ENCODE measurements around the gene TNFRSF12A. TPM values are rescaled to one million over a fixed set of nuclear protein-coding genes. Genes with fewer than 3 reads are reported as not detected.

TNFRSF12A gene
- polyA plus RNA-seq, 3 donors, result 23.7 to 149 (median 50.2) TPM

- 8 to 9% (median 8%) methylated on average over 42 of the region's 42 CpGs for WGBS, 3 donors
- H3K27ac ChIP-seq (ENCODE audit: low read depth, low read length), result no peak overlapping the region
Measured at GRCh38 chr16:2983706-2984136, 36.4 kb upstream of the TNFRSF12A start.

GRCh38 chr16:2985462-2985861 lies 34.7 kb upstream of the TNFRSF12A start:
- WGBS, 3 donors, result 20 to 83% (median 59%) methylated on average over 9 of the region's 9 CpGs
- no peak overlapping the region for H3K27ac ChIP-seq (ENCODE audit: low read depth, low read length)

GRCh38 chr16:2985893-2986355 lies 34.2 kb upstream of the TNFRSF12A start:
- WGBS, 3 donors, result 28 to 83% (median 72%) methylated on average over 15 of the region's 15 CpGs
- no peak overlapping the region for H3K27ac ChIP-seq (ENCODE audit: low read depth, low read length)

- no peak overlapping the region for H3K27ac ChIP-seq (ENCODE audit: low read depth, low read length)
- 79 to 85% (median 82%) methylated on average over 17 of the region's 17 CpGs for WGBS, 3 donors
Measured at GRCh38 chr16:2986623-2987188, 33.5 kb upstream of the TNFRSF12A start.

- WGBS, 3 donors, result 77 to 92% (median 84%) methylated on average over 8 to 9 of the region's 9 CpGs
- no peak overlapping the region for H3K27ac ChIP-seq (ENCODE audit: low read depth, low read length)
Measured at GRCh38 chr16:2987286-2987685, 32.9 kb upstream of the TNFRSF12A start.

GRCh38 chr16:2987833-2988232 lies 32.3 kb upstream of the TNFRSF12A start:
- no peak overlapping the region for H3K27ac ChIP-seq (ENCODE audit: low read depth, low read length)
- WGBS, 3 donors, result 66 to 69% (median 66%) methylated on average over 6 to 8 of the region's 8 CpGs

GRCh38 chr16:2988590-2989099 lies 31.5 kb upstream of the TNFRSF12A start:
- WGBS, 3 donors, result 60 to 71% (median 69%) methylated on average over 7 to 8 of the region's 8 CpGs
- H3K27ac ChIP-seq (ENCODE audit: low read depth, low read length), result no peak overlapping the region

- 65 to 80% (median 66%) methylated on average over 10 of the region's 10 CpGs for WGBS, 3 donors
- H3K27ac ChIP-seq (ENCODE audit: low read depth, low read length), result no peak overlapping the region
Measured at GRCh38 chr16:2990891-2991290, 29.3 kb upstream of the TNFRSF12A start.

- WGBS, 3 donors, result 80 to 90% (median 86%) methylated on average over 12 of the region's 12 CpGs
- H3K27ac ChIP-seq (ENCODE audit: low read depth, low read length), result no peak overlapping the region
Measured at GRCh38 chr16:2991566-2992261, 28.5 kb upstream of the TNFRSF12A start.

- H3K27ac ChIP-seq (ENCODE audit: low read depth, low read length), result no peak overlapping the region
- WGBS, 3 donors, result 71 to 88% (median 83%) methylated on average over 14 of the region's 14 CpGs
Measured at GRCh38 chr16:2992383-2993081, 27.6 kb upstream of the TNFRSF12A start.

GRCh38 chr16:2996298-2996697 lies 23.9 kb upstream of the TNFRSF12A start:
- H3K27ac ChIP-seq (ENCODE audit: low read depth, low read length), result no peak overlapping the region
- WGBS, 3 donors, result 72 to 81% (median 79%) methylated on average over 12 to 13 of the region's 13 CpGs

GRCh38 chr16:2999929-3000328 lies 20.2 kb upstream of the TNFRSF12A start:
- no peak overlapping the region for H3K27ac ChIP-seq (ENCODE audit: low read depth, low read length)
- 78 to 92% (median 80%) methylated on average over 6 of the region's 6 CpGs for WGBS, 3 donors

GRCh38 chr16:3000540-3000939 lies 19.6 kb upstream of the TNFRSF12A start:
- no peak overlapping the region for H3K27ac ChIP-seq (ENCODE audit: low read depth, low read length)
- 80 to 88% (median 86%) methylated on average over 4 of the region's 4 CpGs for WGBS, 3 donors

- 73 to 83% (median 79%) methylated on average over 12 of the region's 12 CpGs for WGBS, 3 donors
Measured at GRCh38 chr16:3001316-3001715, 18.9 kb upstream of the TNFRSF12A start.

GRCh38 chr16:3003582-3004270 lies 16.4 kb upstream of the TNFRSF12A start:
- H3K27ac ChIP-seq (ENCODE audit: low read depth, low read length), result no peak overlapping the region
- 7 to 11% (median 8%) methylated on average over 52 to 58 of the region's 58 CpGs for WGBS, 3 donors

More at GRCh38 chr16:3001316-3001715, 18.9 kb upstream of the TNFRSF12A start:
- no peak overlapping the region for H3K27ac ChIP-seq (ENCODE audit: low read depth, low read length)

- WGBS, 3 donors, result 0 to 1% (median 1%) methylated on average over 9 to 63 of the region's 67 CpGs
- no peak overlapping the region for H3K27ac ChIP-seq (ENCODE audit: low read depth, low read length)
Measured at GRCh38 chr16:3004319-3004718, 15.8 kb upstream of the TNFRSF12A start.

- 8 to 14% (median 13%) methylated on average over 21 to 25 of the region's 25 CpGs for WGBS, 3 donors
- H3K27ac ChIP-seq (ENCODE audit: low read depth, low read length), result no peak overlapping the region
Measured at GRCh38 chr16:3004781-3005284, 15.3 kb upstream of the TNFRSF12A start.

Data from adipose tissue (tissue), 3 donors.